H1 (cell line): ENCODE measurements around the gene DTX4. TPM values are rescaled to one million over a fixed set of nuclear protein-coding genes. Genes with fewer than 3 reads are reported as not detected.

Experiments used
- ASH2L ChIP-seq: fragments of 200-600, 300-600 bp; sonication (generic); IDR thresholded peaks from one replicate; pipeline ENCODE4 v1.7.1; 2017; ENCODE audit warnings: low read length
- ATF2 ChIP-seq: IDR thresholded peaks from 2 replicates; pipeline ENCODE4 v1.6.1; 2012; ENCODE audit warnings: low read length, inconsistent platforms
- CHD2 ChIP-seq: IDR thresholded peaks from 2 replicates; pipeline ENCODE4 v1.6.1; 2012; ENCODE audit warnings: low read length, improper control_type of control experiment
- CTBP2 ChIP-seq: IDR thresholded peaks from 2 replicates; pipeline ENCODE4 v1.7.0; 2011; ENCODE audit warnings: borderline replicate concordance, mild to moderate bottlenecking, moderate library complexity, mixed read lengths, low read length; ENCODE audit not compliant: insufficient read depth, insufficient read length
- CTCF ChIP-seq, 3 experiments: IDR thresholded peaks; 1 replicate in 2 of 3; 2 replicates in 1 of 3; pipeline versions ENCODE4 v1.5.1 to v1.6.1; 2011; ENCODE audit warnings: low read length in 3 of 3, mild to moderate bottlenecking in 3 of 3, inconsistent platforms in 2 of 3, low read depth in 1 of 3, moderate library complexity in 1 of 3; ENCODE audit not compliant: insufficient read depth in 1 of 3; ENCODE audit errors: control extremely low read depth in 1 of 3
- EGR1 ChIP-seq: IDR thresholded peaks from 2 replicates; pipeline ENCODE4 v1.6.1; 2011; ENCODE audit warnings: low read depth, low read length, borderline replicate concordance
- GABPA ChIP-seq: IDR thresholded peaks from 2 replicates; pipeline ENCODE4 v1.6.1; 2011; ENCODE audit warnings: mild to moderate bottlenecking, low read length, moderate library complexity, borderline replicate concordance; ENCODE audit not compliant: insufficient read depth
- GTF2F1 ChIP-seq: IDR thresholded peaks from 2 replicates; pipeline ENCODE4 v1.6.1; 2012; ENCODE audit warnings: low read depth, low read length, improper control_type of control experiment, borderline replicate concordance
- KDM4A ChIP-seq: IDR thresholded peaks from one replicate; pipeline ENCODE4 v1.7.1; 2012; ENCODE audit warnings: low read depth, mild to moderate bottlenecking, moderate library complexity, low read length, inconsistent platforms; ENCODE audit not compliant: severe bottlenecking
- PHF8 ChIP-seq: fragments of 200-600 bp; sonication (generic); conservative IDR thresholded peaks from 2 replicates; pipeline ENCODE4 v1.7.1; 2012; ENCODE audit warnings: low read depth, mild to moderate bottlenecking, inconsistent platforms, low read length, moderate library complexity
- POU5F1 ChIP-seq: IDR thresholded peaks from 2 replicates; pipeline ENCODE4 v1.6.1; 2011; ENCODE audit warnings: low read depth, mild to moderate bottlenecking, low read length, moderate library complexity
- RBBP5 ChIP-seq: IDR thresholded peaks from 2 replicates; pipeline ENCODE4 v1.7.1; 2012; ENCODE audit warnings: low read depth, mild to moderate bottlenecking, inconsistent platforms, low read length, moderate library complexity, borderline replicate concordance
- RNF2 ChIP-seq: fragments of 200-900, 300-1000 bp; sonication (generic); IDR thresholded peaks from 2 replicates; pipeline ENCODE4 v1.7.1; 2016; ENCODE audit warnings: borderline replicate concordance, low read depth, mild to moderate bottlenecking, antibody characterized with exemption, low read length; ENCODE audit not compliant: poor library complexity, severe bottlenecking; ENCODE audit errors: missing control alignments
- SAP30 ChIP-seq: fragments of 300-600 bp; sonication (generic); IDR thresholded peaks from 2 replicates; pipeline ENCODE4 v1.7.1; 2012; ENCODE audit warnings: low read length, moderate library complexity, mild to moderate bottlenecking, inconsistent platforms; ENCODE audit not compliant: insufficient read depth, insufficient replicate concordance
- SIN3A ChIP-seq, 2 experiments: IDR thresholded peaks in 1 of 2; conservative IDR thresholded peaks in 1 of 2; 2 replicates each; pipeline ENCODE4 v1.6.1; 2011 to 2012; ENCODE audit warnings: low read length in 2 of 2, improper control_type of control experiment in 1 of 2, low read depth in 1 of 2, mild to moderate bottlenecking in 1 of 2
- SP1 ChIP-seq: IDR thresholded peaks from 2 replicates; pipeline ENCODE4 v1.6.1; 2011; ENCODE audit warnings: low read depth, low read length
- SRF ChIP-seq: IDR thresholded peaks from 2 replicates; pipeline ENCODE4 v1.6.1; 2011; ENCODE audit warnings: mild to moderate bottlenecking, low read depth, low read length, moderate library complexity
- TAF1 ChIP-seq: IDR thresholded peaks from 2 replicates; pipeline ENCODE4 v1.6.1; 2011; ENCODE audit warnings: mild to moderate bottlenecking, low read depth, low read length
- polyA plus RNA-seq, 7 experiments: library from polyadenylated mRNA; depleted of rRNA in 3 of 7; stranded (reverse) in 5 of 7; unstranded in 2 of 7; fragments of >200 nt in 5 of 7; fragments of 200-250 nt in 2 of 7; gene quantifications; 1 replicate in 5 of 7; 2 replicates in 1 of 7; 4 replicates in 1 of 7; pipeline versions ENCODE4 v1.2.1 to v1.2.3, GENCODE V29; 2011 to 2013; ENCODE audit warnings: missing spikeins in 2 of 7, mixed read lengths in 2 of 7
- total RNA-seq: library from RNA; stranded (reverse); fragmentation: NEBNext Ultra II Directional; extraction: Animal tissue kit (Norgen Biotek cat#: 25700); gene quantifications from 2 replicates; pipeline ENCODE4 v1.2.1, GENCODE V29; 2021

The DTX4 gene
- total and polyA plus RNA-seq, 2 of the 8 experiments (the other 6 are each of a cell fraction or from before 2014, with no cell fraction given) = 5.1 to 18.8 TPM

- TF ChIP-seq CTCF (IDR thresholded peaks at IDR 0.05; ENCODE audit: control extremely low read depth in 1 of 3, insufficient read depth in 1 of 3, low read depth in 1 of 3, low read length in 3 of 3) (peak; percentile 5 to 33 (median 17); a peak in 3 of 4 replicates), SAP30 (peak; percentile 20), ATF2 (0 out of 2 replicates have a peak, but pooled peaks have one; percentile 16), EGR1 (peak; percentile 18; the same call in 1 of the 2 replicates), GABPA (no peak), CHD2 (no peak), KDM4A (peak; percentile 89), TAF1 (peak; percentile 49; the same call in 1 of the 2 replicates), GTF2F1 (peak; percentile 87), CTBP2 (peak; percentile 80), PHF8 (peak; percentile 57), SP1 (0 out of 2 replicates have a peak, but pooled peaks have one; percentile 11), RBBP5 (peak; percentile 73; the same call in 1 of the 2 replicates), POU5F1 (no peak), ASH2L (peak; percentile 98), SRF (no peak), RNF2 (no peak), SIN3A (conservative IDR thresholded peaks at IDR 0.05 in 1 of 2, IDR thresholded peaks at IDR 0.05 in 1 of 2; ENCODE audit: low read depth in 1 of 2, low read length in 2 of 2) (peak in 1 of 2 experiments; percentile 61; a peak in 1 of 4 replicates)
Observed at GRCh38 chr11:59144579-59145345, 27.2 kb upstream of the DTX4 start (continued).
